Activated naive CD4-positive, alpha-beta T cell (primary cell): ENCODE measurements around the gene VWCE.

ENCODE experiments used
- DNase-seq, 4 experiments: peaks; one replicate each; lab custom pipeline; 2025; lab: John Stamatoyannopoulos, UW

Gene VWCE

GRCh38 chr11:61329871-61330270, 34.8 kb upstream of the VWCE start:
- DNase-seq: no peak

DNA sequence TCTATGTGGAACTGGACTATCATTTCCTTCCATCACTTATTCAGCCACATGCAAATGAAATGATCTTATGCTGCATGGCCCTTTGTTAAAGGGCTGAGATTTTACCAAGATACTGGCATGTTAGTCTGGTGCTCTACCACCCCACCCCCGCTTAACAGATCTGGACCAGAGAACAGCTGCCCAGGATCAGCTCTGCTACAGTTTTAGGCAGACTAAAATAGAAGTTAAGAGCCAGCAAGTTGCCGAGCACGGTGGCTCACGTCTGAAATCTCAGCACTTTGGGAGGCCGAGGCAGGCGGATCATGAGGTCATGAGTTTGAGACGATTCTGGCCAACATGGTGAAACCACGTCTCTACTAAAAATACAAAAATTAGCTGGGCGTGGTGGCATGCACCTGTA, 33.2 kb upstream of the VWCE start:
- no peak for DNase-seq

DNA sequence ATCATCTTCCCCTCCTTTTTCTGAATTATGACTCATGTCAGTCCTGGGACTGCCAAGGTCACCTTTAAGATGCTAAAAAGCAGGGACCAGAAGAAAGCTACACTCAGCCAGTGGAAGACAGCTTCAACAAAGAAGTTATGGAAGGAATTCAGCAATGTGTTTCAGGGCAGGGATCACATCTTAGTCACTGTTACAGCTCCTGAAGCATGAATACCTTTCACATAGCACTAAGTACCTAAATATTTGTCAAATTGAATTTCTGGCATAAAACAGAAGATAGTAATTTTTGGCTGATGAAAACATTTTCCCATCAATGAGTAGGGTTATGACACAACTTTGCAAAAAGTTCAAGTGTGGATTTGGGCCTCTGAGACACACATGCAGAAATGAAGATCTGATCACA, 32.6 kb upstream of the VWCE start:
- no peak for DNase-seq

- DNase-seq: no peak
These were observed 30.7 kb upstream of the VWCE start for GRCh38 chr11:61325649-61326414.

DNA sequence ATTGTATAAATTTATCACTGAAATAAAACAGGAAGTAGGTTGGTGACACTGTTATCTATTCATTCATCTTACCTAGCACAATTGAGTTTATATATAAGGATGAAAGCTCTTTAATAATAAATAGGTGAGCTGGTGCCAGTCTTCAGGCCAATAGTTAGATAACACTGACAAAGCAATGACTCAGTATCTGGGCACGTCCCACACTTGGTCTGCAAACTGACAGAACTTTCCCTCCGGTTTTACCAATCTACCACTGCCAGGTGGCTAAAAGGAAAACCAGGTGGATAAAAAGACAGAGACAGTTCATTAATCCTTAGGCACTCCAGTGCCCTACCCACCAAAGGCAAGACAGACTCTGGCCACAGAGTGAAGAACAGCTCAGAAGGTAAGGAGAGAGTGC, 20.1 kb upstream of the VWCE start:
- no peak for DNase-seq

- no peak for DNase-seq
These were observed 15.6 kb upstream of the VWCE start for GRCh38 chr11:61310749-61311148.

DNA sequence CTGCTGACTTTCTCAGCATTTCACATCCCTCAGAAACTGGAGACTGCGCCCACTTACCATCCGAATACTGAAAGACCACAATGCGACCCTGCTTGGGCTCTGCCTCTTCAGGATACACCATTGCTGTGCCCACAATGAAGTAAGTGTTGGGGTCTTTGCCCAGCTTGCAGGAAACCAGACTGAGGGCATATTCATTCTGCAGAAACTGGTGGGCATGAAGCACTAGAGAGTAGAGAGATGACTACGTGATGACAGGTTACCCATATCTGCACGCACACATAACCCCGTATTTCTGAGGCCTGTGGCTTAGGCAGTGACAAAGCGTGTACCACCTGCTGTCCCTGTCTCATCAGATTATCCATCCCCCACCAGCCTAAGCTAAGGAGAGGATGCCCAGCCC, 14.6 kb upstream of the VWCE start:
- DNase-seq: no peak

GRCh38 chr11:61309141-61309540, 14.0 kb upstream of the VWCE start:
- DNase-seq: no peak

- DNase-seq: no peak
These were observed 12.2 kb upstream of the VWCE start for GRCh38 chr11:61307354-61307753.

DNA sequence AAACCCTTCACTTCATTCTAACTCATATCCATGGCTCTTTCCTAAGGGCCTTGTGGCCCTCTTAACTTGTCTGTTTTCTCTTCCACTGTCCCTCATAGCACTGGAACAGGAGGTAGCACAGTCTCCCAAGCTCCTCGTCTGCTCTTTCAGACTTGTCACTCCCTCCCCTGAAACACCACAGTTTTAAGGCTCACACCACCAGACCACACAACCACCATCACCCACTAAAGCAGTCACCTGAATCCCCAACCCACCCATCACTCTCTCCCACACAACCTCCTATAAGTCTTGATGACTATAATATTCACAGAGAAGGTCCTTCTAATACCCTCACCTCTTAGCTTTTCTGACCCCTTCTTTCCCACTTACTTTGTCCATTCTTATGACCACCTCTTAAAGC, 11.1 kb upstream of the VWCE start:
- no peak for DNase-seq

- no peak for DNase-seq
These were observed 10.3 kb upstream of the VWCE start for GRCh38 chr11:61305417-61305816.

DNA sequence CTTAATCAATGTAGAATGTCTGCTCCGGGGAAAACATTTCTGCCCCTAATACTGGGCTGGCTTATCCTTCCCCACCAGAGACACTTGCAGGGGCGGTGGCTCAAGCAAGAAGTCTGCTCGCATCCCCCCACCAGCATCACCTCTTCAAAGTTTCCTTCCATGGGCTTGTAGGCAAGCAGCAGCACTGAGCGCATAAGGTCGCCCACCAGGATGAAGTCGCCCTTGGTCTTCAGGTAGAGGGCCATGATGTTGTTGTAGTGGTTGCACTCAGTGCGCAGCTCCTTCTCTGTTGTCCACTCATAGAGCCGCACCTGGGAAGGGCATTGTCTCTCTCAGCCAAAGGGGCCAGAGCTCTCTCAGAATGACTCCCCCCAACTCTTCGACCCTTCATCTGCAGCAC, 8.6 kb upstream of the VWCE start:
- DNase-seq: no peak

GRCh38 chr11:61302550-61302949, 7.4 kb upstream of the VWCE start:
- no peak for DNase-seq

GRCh38 chr11:61298663-61299244, 3.6 kb upstream of the VWCE start:
- DNase-seq: no peak

- DNase-seq: no peak
These were observed 2.6 kb upstream of the VWCE start for GRCh38 chr11:61297746-61298145.

DNA sequence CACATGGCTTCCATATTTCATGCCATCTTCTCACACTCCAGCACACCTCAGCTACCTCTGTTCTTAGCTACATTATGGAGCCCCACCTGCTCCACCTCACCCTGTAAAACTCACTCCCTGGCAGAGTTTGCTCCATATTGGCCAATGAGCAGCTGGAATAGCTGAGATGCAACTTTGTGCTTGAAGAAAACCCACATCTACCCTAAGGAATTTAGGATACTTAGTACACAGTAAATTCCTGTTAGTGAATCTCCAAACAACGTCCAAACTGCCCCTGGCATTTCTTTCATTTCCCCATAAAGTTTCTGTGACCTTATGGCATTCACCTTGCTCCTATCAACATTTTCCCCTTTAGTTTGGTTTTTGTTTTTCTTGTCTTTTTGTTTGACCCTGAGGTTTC, 2.2 kb upstream of the VWCE start:
- no peak for DNase-seq

GRCh38 chr11:61295596-61295926, 445 bp upstream of the VWCE start:
- no peak for DNase-seq

GRCh38 chr11:61293867-61294716, 1.0 kb downstream of the VWCE start:
- peak in 1 of 4 experiments; percentile 18 for DNase-seq

DNA sequence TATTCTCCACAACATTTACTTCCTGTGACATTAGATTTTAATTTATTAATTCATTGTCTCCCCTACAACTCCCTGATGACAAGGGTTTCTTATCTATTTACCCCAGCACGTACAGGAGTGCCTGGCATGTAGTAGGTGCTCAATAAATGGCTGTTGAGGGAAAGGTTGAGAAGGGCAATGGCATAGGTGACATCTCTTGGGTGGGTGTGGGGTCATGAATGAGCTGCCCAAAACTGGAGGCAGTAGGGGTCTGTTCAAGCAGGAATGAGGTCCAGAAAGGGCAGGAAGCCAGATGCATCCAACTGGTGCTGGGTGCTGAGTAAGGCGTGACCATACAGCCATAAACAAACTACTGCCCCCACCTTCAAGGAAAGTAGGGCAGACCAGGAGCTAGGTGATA, 2.8 kb downstream of the VWCE start:
- no peak for DNase-seq

GRCh38 chr11:61290905-61291690, 4.0 kb downstream of the VWCE start:
- no peak for DNase-seq

DNA sequence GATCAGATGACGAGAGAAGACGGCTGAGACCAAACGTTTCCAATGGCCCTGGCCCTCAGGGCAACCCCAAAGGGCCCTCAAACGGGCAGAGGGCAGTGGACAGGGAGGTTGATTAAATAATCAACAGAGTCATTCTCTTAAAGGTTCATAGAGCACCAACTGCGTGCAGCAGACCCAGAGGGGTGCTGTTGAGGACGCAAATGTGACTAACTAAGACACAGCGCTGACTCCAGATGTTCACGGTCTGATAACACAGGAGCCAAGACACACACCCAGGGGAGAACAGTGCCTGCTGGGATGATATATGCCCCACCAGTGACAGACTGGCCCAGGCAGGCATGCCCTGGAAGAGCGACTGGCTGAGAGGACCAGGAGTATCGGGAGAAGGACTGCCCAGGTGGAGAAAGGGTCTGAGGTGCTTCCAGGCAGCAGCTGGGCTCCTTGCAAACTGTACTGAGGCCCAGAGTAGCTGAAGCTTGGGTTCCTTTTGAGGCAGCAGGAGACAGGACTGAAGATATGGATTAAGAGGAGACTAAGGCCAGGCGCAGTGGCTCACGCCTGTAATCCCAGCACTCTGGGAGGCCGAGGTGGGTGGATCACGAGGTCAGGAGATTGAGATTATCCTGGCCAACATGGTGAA, 7.7 kb downstream of the VWCE start:
- no peak for DNase-seq

GRCh38 chr11:61283613-61284012, 11.5 kb downstream of the VWCE start:
- no peak for DNase-seq
